Duodenal mucosa (tissue), 2 donors: ENCODE measurements around the gene PPP3CA.
"Not testable (repeated sequence)": the region's sequence is repeated elsewhere in the genome, so short reads cannot be mapped to it uniquely, and the experiment has no call there.

Experiments used
- H3K27ac ChIP-seq: one replicate; pipeline ENCODE4 v1.7.0; 2013; ENCODE audit warnings: low read depth, low read length
- H3K27me3 ChIP-seq, 2 donors: one replicate each; pipeline ENCODE4 v1.7.0; 2013; ENCODE audit warnings: low read length in 2 of 2, control low read depth in 1 of 2; ENCODE audit not compliant: insufficient read depth in 2 of 2, control insufficient read depth in 1 of 2
- H3K36me3 ChIP-seq, 2 donors: one replicate each; pipeline ENCODE4 v1.7.0; 2013; ENCODE audit warnings: low read length in 2 of 2, control low read depth in 1 of 2; ENCODE audit not compliant: insufficient read depth in 2 of 2, control insufficient read depth in 1 of 2
- H3K4me1 ChIP-seq, 2 donors: one replicate each; pipeline ENCODE4 v1.7.0; 2013; ENCODE audit warnings: low read length in 2 of 2, control low read depth in 1 of 2; ENCODE audit not compliant: insufficient read depth in 2 of 2, control insufficient read depth in 1 of 2
- H3K4me3 ChIP-seq, 2 donors: one replicate each; pipeline ENCODE4 v1.7.0; 2013; ENCODE audit warnings: low read length in 2 of 2, low read depth in 1 of 2
- H3K9ac ChIP-seq, 2 donors: one replicate each; pipeline ENCODE4 v1.7.0; 2013; ENCODE audit warnings: low read length in 2 of 2, low read depth in 1 of 2
- H3K9me3 ChIP-seq, 2 donors: one replicate each; pipeline ENCODE4 v1.7.0; 2013; ENCODE audit warnings: low read length in 2 of 2, control low read depth in 1 of 2; ENCODE audit not compliant: control insufficient read depth in 1 of 2

The PPP3CA gene

DNA sequence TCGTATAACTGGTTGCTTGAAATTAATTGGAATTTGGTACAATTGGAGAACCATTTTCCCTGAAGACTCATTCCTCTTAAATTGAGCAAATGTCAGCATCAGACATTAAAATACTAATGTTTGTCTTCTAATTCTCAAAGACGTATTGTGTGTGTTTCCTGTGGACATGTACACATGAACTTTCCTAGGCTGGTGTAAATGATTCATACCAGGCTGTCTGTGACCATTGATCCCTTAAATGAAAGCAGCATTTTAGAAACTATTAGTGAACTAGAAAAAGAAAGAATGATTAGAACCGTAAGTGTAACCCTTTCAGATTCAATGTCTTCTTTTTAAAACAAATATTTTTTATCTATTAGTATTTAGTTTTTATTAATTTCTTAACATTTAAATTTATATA is 332.9 kb downstream of the PPP3CA start:
- no peaks in the 10 kb centered on the region for H3K9me3 ChIP-seq
- H3K4me3 ChIP-seq = no peak overlapping the region
- no peaks in the 10 kb centered on the region for H3K36me3 ChIP-seq
- no peak overlapping the region for H3K9ac ChIP-seq
- H3K27ac ChIP-seq = no peak overlapping the region
- peaks cover 3 to 6% of the 10 kb centered on the region in 2 donors for H3K4me1 ChIP-seq
- H3K27me3 ChIP-seq = no peaks in the 10 kb centered on the region

DNA sequence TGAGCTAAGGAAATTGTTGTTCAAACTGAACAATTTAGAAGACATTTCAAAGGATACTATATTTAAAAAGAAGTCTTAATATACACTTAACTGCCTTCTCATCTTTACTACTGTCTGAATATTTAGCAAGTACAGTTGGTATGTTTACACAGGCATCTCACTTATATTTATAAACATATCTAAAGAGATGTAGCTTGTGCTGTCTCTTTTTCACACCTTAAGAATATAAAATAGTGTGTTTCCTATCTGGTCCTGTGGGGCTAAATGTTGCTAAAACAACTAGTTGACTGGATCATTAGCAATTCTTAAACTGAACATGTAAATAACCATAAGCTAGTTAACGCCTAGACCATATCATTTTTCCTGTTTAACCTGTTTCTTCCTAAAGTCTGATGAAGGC is 336.3 kb downstream of the PPP3CA start:
- no peaks in the 10 kb centered on the region for H3K9me3 ChIP-seq
- peaks cover 0 to 3% of the 10 kb centered on the region in 2 donors for H3K4me1 ChIP-seq
- H3K4me3 ChIP-seq = no peak overlapping the region
- no peak overlapping the region for H3K27ac ChIP-seq
- no peaks in the 10 kb centered on the region for H3K36me3 ChIP-seq
- no peaks in the 10 kb centered on the region for H3K27me3 ChIP-seq
- no peak overlapping the region for H3K9ac ChIP-seq

DNA sequence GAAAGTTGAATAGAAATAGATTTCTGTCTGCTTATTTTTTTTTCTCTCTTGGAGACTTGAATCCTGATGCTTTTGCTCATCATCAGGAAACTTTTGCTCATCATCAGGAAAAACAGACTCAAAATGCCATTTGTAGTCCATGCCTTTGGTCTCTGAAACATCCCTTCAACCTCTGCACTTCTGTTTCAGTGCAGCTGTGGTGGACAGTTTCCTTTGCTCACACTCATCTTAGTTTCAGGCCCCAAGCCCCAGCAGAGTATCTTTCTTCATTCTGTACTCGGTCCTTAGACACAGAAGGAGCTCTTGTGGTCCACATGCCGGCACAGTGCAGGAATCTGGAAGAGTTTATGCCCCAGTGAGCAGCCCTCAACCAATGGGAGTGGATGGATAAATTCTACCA is 337.9 kb downstream of the PPP3CA start:
- peaks cover 0 to 3% of the 10 kb centered on the region in 2 donors for H3K4me1 ChIP-seq
- no peaks in the 10 kb centered on the region for H3K9me3 ChIP-seq
- H3K4me3 ChIP-seq = no peak overlapping the region
- no peaks in the 10 kb centered on the region for H3K27me3 ChIP-seq
- no peaks in the 10 kb centered on the region for H3K36me3 ChIP-seq
- no peak overlapping the region for H3K27ac ChIP-seq
- H3K9ac ChIP-seq = no peak overlapping the region

DNA sequence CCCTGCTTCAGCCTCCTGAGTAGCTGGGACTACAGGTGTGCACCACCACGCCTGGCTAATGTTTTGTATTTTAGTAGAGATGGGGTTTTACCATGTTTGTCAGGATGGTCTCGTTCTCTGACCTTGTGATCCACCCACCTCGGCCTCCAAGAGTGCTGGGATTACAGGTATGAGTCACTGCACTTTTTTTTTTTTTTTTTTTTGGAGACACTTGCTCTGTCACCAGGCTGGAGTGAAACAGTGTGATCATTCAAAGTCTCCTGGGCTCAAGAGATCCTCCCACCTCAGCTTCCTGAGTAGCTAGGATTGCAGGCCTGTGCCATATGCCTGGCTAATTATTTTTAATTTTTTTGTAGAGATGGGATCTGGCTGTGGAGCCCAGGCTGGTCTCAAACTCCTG is 338.8 kb downstream of the PPP3CA start:
- no peaks in the 10 kb centered on the region for H3K9me3 ChIP-seq
- H3K27ac ChIP-seq = no peak overlapping the region
- H3K4me3 ChIP-seq = no peak overlapping the region
- no peaks in the 10 kb centered on the region for H3K27me3 ChIP-seq
- H3K9ac ChIP-seq = no peak overlapping the region
- H3K36me3 ChIP-seq = no peaks in the 10 kb centered on the region
- peaks cover 0 to 3% of the 10 kb centered on the region in 2 donors for H3K4me1 ChIP-seq

DNA sequence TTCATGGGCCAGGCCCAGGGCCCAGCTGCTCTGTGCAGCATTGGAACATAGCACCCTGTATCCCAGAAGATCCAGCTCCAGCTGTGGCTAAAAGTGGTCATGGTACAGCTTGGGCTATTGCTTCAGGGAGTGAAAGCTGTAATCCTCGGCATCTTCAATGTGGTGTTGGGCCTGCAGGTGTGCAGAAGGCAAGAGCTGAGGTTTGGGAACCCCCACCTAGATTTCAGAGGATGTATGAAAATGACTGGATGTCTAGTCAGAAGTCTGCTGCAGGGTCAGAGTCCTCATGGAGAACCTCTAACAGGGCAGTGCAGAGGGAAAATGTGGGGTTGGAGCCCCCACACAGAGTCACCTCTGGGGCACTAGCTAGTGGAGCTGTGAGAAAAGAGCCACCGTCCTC is 341.7 kb downstream of the PPP3CA start:
- no peaks in the 10 kb centered on the region for H3K27me3 ChIP-seq
- H3K4me1 ChIP-seq = peaks cover 0 to 3% of the 10 kb centered on the region in 2 donors
- H3K9me3 ChIP-seq = no peaks in the 10 kb centered on the region
- H3K27ac ChIP-seq = no peak overlapping the region
- no peak overlapping the region for H3K9ac ChIP-seq
- no peak overlapping the region for H3K4me3 ChIP-seq
- no peaks in the 10 kb centered on the region for H3K36me3 ChIP-seq

DNA sequence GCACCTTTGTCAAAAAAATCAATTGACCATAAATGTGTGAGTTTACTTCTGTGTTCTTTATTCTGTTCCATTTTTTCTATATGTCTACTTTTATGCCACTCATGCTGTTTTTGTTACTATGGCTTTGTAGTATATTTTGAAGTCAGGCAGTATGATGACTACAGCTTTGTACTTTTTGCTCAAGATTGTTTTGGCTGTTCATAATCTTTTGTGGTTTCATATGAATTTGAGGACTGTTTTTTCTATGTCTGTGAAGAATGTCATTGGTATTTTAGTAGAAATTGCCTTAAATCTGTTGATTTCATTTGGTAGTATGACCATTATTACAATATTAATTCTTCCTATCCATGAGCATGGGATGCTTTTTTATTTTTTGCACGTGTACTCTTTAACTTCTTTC is 346.8 kb downstream of the PPP3CA start:
- Histone ChIP-seq H3K27me3 (no peaks in the 10 kb centered on the region), H3K9ac (no peak overlapping the region)

DNA sequence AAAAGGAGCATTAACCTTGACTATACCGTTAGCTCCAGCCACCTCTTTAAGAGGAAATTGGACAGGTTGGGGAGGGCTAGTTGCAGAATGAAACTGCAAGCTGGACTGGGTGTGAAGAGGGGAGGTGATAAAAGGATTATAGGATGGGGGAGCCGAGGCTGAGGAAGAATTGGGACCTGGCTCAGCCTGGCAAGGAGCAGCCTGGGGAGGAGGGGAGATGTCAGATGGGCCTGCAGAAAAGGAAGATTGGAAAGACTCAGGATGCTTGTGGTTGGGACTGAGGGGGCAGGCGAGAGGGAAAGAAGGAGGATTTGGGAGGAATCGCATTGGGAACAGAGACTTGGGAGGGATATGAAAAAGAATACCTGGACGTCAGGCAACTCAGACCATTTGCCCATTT is 351.7 kb downstream of the PPP3CA start:
- Histone ChIP-seq H3K9ac (no peak overlapping the region), H3K4me3 (no peak overlapping the region), H3K4me1 (no peaks in the 10 kb centered on the region), H3K27ac (no peak overlapping the region), H3K9me3 (no peaks in the 10 kb centered on the region), H3K27me3 (no peaks in the 10 kb centered on the region), H3K36me3 (no peaks in the 10 kb centered on the region)

More for the DNA sequence above, 346.8 kb downstream of the PPP3CA start:
- Histone ChIP-seq H3K4me1 (no peaks in the 10 kb centered on the region), H3K36me3 (no peaks in the 10 kb centered on the region), H3K9me3 (no peaks in the 10 kb centered on the region), H3K4me3 (no peak overlapping the region), H3K27ac (no peak overlapping the region)

DNA sequence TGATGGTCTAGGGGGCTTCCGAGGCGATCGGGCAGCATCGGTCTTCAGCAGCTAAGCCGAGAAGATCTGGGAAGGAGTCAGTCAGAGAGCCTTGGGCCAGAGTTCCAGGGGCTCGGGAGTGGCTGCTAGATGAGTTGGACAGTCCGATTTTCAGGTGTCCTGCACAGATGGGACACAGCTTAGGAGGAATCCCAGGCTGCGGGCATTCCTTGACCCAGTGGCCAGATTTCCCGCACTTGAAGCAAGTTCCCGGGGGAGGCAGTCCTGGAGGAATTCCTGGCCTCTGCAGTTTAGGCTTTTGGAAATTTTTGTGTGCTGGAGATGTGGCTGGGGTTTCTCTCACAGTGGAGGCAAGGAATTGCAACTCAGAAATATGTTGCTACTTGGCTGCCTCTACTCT is 352.3 kb downstream of the PPP3CA start:
- not testable (repeated sequence) for H3K9me3 ChIP-seq, H3K36me3 ChIP-seq, H3K27ac ChIP-seq, H3K4me3 ChIP-seq, H3K9ac ChIP-seq, H3K27me3 ChIP-seq, H3K4me1 ChIP-seq

DNA sequence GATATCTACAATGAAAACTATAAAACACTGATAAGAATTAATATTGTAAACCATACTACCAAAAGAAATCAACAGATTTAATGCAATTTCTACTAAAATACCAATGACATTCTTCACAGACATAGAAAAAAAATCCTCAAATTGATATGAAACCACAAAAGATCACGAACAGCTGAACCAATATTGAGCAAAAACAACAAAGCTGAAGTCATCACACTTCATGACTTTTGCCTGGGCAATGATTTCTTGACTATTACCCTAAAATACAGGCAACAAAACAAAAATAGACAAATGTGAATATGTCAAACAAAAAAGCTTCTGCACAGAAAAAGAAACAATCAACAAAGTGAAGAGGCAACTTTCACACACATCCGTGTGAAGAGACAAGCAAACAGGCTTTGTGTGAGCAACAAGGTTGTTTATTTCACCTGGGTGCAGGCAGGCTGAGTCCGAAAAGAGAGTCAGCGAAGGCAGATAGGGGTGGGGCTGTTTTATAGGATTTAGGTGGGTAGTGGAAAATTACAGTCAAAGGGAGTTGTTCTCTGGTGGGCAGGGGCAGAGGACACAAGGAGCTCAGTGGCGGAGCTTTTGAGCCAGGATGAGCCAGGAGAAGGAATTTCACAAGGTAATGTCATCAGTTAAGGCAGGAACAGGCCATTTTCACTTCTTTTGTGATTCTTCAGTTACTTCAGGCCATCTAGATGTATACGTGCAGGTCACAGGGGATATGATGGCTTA is 355.8 kb downstream of the PPP3CA start:
- H3K27ac ChIP-seq, H3K9ac ChIP-seq, H3K36me3 ChIP-seq, H3K4me3 ChIP-seq, H3K9me3 ChIP-seq, H3K27me3 ChIP-seq, H3K4me1 ChIP-seq: not testable (repeated sequence)

DNA sequence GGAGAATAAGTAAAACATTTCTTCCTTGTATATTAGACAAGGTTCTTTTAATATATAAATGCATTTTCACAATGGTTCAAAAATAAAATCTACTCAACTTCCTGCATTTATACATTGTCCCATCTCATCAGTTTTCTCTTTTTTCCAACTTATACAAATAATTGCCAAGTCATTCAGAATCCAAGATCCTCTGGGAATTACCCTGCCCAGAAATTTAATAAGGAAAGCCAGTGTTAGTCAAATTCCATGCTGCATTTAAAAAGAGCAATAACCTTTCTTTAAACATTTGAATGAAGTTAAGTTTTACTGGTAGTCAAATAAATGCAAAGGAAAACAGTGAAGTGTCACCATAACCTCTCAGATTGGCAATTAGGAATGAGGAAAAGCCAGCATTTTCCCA is 357.9 kb downstream of the PPP3CA start:
- Histone ChIP-seq H3K9me3 (no peaks in the 10 kb centered on the region), H3K4me1 (no peaks in the 10 kb centered on the region), H3K9ac (no peak overlapping the region), H3K27me3 (no peaks in the 10 kb centered on the region), H3K4me3 (no peak overlapping the region), H3K27ac (no peak overlapping the region), H3K36me3 (no peaks in the 10 kb centered on the region)

DNA sequence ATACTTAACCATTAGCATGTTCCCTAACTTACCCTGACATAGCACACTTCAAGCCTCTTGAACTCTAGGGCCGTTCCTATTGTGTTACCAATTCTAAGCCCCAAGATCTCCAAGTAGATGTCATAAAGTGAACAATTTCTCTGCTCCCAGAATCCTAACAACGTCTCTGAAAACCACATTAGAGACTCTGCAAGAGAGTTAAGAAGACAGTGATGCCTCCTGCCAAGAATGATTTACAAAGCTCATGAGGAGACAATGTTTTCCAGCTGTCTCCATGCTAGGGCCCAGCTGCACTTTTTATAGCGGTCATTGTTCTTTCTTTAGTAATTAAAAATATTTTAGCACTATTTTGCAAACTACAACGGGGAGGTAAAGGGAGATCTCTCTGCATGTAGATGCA is 358.4 kb downstream of the PPP3CA start:
- H3K4me1 ChIP-seq = no peaks in the 10 kb centered on the region
- H3K36me3 ChIP-seq = no peaks in the 10 kb centered on the region
- no peaks in the 10 kb centered on the region for H3K27me3 ChIP-seq
- no peaks in the 10 kb centered on the region for H3K9me3 ChIP-seq
- H3K4me3 ChIP-seq = no peak overlapping the region
- no peak overlapping the region for H3K27ac ChIP-seq
- H3K9ac ChIP-seq = no peak overlapping the region
